ENCODE results near the gene ITGBL1. TPM values are rescaled to one million over a fixed set of nuclear protein-coding genes. Genes with fewer than 3 reads are reported as not detected.

Gene ITGBL1
- total RNA-seq, 1 experiment from 2014 or later = not detected

DNA sequence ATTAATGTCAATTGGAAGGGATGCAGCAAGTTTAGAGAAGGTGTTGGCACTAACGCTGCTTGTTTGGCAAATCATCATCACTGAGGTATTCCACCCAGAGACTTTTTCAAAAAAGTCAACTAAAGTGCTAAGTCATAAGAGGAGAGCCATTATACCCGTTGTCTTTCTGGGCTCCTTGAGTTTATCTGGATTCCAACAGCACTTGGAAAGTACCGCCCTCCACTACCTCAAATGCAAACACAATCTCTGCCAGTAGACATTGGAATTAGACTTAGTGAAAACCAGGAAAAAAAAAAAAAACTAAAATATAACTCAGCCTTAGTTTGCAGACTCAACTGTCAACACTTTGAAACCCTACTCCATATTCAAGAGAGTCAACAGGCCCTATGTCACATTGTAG is 266.0 kb downstream of the ITGBL1 start:
- no peaks in the 10 kb centered on the region for H3K4me1 ChIP-seq
- Mint-ChIP-seq H3K27me3 (ENCODE audit: insufficient read depth, unreplicated experiment) (no peaks in the 10 kb centered on the region), H3K9me3 (ENCODE audit: unreplicated experiment) (no peaks in the 10 kb centered on the region), H3K27ac (ENCODE audit: unreplicated experiment) (no peak overlapping the region), H3K4me1 (ENCODE audit: low read depth, unreplicated experiment) (no peaks in the 10 kb centered on the region), H3K4me3 (ENCODE audit: unreplicated experiment) (no peak overlapping the region), H3K36me3 (ENCODE audit: insufficient read depth, unreplicated experiment) (no peaks in the 10 kb centered on the region)
- intact Hi-C loops (cut with micrococcal nuclease; ENCODE audit: unreplicated experiment) = no loop called here
- H3K9me3 ChIP-seq = no peaks in the 10 kb centered on the region
- ChIA-PET POLR2A (no interaction called here), CTCF (no interaction called here)
- TF ChIP-seq CTCF (IDR thresholded peaks at IDR 0.05; ENCODE audit: insufficient read depth in 1 of 2, low read depth in 1 of 2, low read length in 1 of 2, severe bottlenecking in 1 of 2, unreplicated experiment in 1 of 2) = no peak
- no peaks in the 10 kb centered on the region for H3K36me3 ChIP-seq (ENCODE audit: control insufficient read depth, insufficient read depth, low read length)
- BruUV-seq (replicated peaks) = no TSS peak
- H3K27me3 ChIP-seq (replicated peaks; ENCODE audit: control insufficient read depth, insufficient read depth, low read length) = no peaks in the 10 kb centered on the region
- no peak overlapping the region for H3K4me3 ChIP-seq (ENCODE audit: low read depth, low read length)
- no peak for DNase-seq

GRCh38 chr13:101726681-101727080 is 274.2 kb downstream of the ITGBL1 start:
- CTCF ChIA-PET = no interaction called here
- no peak overlapping the region for H3K4me3 ChIP-seq (ENCODE audit: low read depth, low read length)
- no peak overlapping the region for H3K27ac Mint-ChIP-seq (ENCODE audit: unreplicated experiment)

GRCh38 chr13:101727118-101727517 is 274.6 kb downstream of the ITGBL1 start:
- TF ChIP-seq CTCF (IDR thresholded peaks at IDR 0.05; ENCODE audit: insufficient read depth in 1 of 2, low read depth in 1 of 2, low read length in 1 of 2, severe bottlenecking in 1 of 2, unreplicated experiment in 1 of 2) = no peak
- Histone ChIP-seq H3K9me3 (no peaks in the 10 kb centered on the region), H3K4me1 (no peaks in the 10 kb centered on the region), H3K27me3 (replicated peaks; ENCODE audit: control insufficient read depth, insufficient read depth, low read length) (no peaks in the 10 kb centered on the region), H3K4me3 (ENCODE audit: low read depth, low read length) (no peak overlapping the region), H3K36me3 (ENCODE audit: control insufficient read depth, insufficient read depth, low read length) (no peaks in the 10 kb centered on the region)
- Mint-ChIP-seq H3K4me1 (ENCODE audit: low read depth, unreplicated experiment) (no peaks in the 10 kb centered on the region), H3K36me3 (ENCODE audit: insufficient read depth, unreplicated experiment) (no peaks in the 10 kb centered on the region), H3K27ac (ENCODE audit: unreplicated experiment) (no peak overlapping the region), H3K27me3 (ENCODE audit: insufficient read depth, unreplicated experiment) (no peaks in the 10 kb centered on the region), H3K4me3 (ENCODE audit: unreplicated experiment) (no peak overlapping the region), H3K9me3 (ENCODE audit: unreplicated experiment) (no peaks in the 10 kb centered on the region)
- intact Hi-C loops (cut with micrococcal nuclease; ENCODE audit: unreplicated experiment) = no loop called here
- CTCF ChIA-PET = no interaction called here
- BruUV-seq (replicated peaks) = no TSS peak
- DNase-seq = no peak
- POLR2A ChIA-PET = no interaction called here

More at GRCh38 chr13:101726681-101727080, 274.2 kb downstream of the ITGBL1 start:
- Histone ChIP-seq H3K4me1 (no peaks in the 10 kb centered on the region), H3K36me3 (ENCODE audit: control insufficient read depth, insufficient read depth, low read length) (no peaks in the 10 kb centered on the region), H3K9me3 (no peaks in the 10 kb centered on the region), H3K27me3 (replicated peaks; ENCODE audit: control insufficient read depth, insufficient read depth, low read length) (no peaks in the 10 kb centered on the region)
- Mint-ChIP-seq H3K4me1 (ENCODE audit: low read depth, unreplicated experiment) (no peaks in the 10 kb centered on the region), H3K36me3 (ENCODE audit: insufficient read depth, unreplicated experiment) (no peaks in the 10 kb centered on the region), H3K27me3 (ENCODE audit: insufficient read depth, unreplicated experiment) (no peaks in the 10 kb centered on the region), H3K9me3 (ENCODE audit: unreplicated experiment) (no peaks in the 10 kb centered on the region), H3K4me3 (ENCODE audit: unreplicated experiment) (no peak overlapping the region)
- DNase-seq = no peak
- intact Hi-C loops (cut with micrococcal nuclease; ENCODE audit: unreplicated experiment) = no loop called here
- POLR2A ChIA-PET = no interaction called here
- TF ChIP-seq CTCF (IDR thresholded peaks at IDR 0.05; ENCODE audit: insufficient read depth in 1 of 2, low read depth in 1 of 2, low read length in 1 of 2, severe bottlenecking in 1 of 2, unreplicated experiment in 1 of 2) = no peak
- no TSS peak for BruUV-seq (replicated peaks)

Measured in Caco-2 (cell line).